ENCODE measurements around the gene HNRNPLL. TPM values are rescaled to one million over a fixed set of nuclear protein-coding genes. Genes with fewer than 3 reads are reported as not detected.

HNRNPLL gene
- total RNA-seq, 4 donors from 2014 or later: 35.6 to 100 (median 55.4) TPM

GRCh38 chr2:38528534-38528933 lies 74.2 kb downstream of the HNRNPLL start:
- intact Hi-C loops (cut with DNase I; ENCODE audit: low total_unique reads): no loop called here
- no peaks in the 10 kb centered on the region for H3K9me3 ChIP-seq
- no peak for DNase-seq
- peak overlapping the region in 1 of 2 donors; percentile 84 for H3K27ac ChIP-seq
- H3K4me3 ChIP-seq: peak overlapping the region in 1 of 2 donors; percentile 39
- TF ChIP-seq CTCF (IDR thresholded peaks at IDR 0.05) (no peak), POLR2A (IDR thresholded peaks at IDR 0.05) (no peak)
- no peaks in the 10 kb centered on the region for H3K27me3 ChIP-seq
- no peaks in the 10 kb centered on the region for H3K36me3 ChIP-seq
- peaks cover 4 to 6% of the 10 kb centered on the region in 2 donors for H3K4me1 ChIP-seq

- Histone ChIP-seq H3K27ac (peak overlapping the region; percentile 84 to 88), H3K4me1 (peaks cover 2 to 6% of the 10 kb centered on the region in 2 donors), H3K36me3 (no peaks in the 10 kb centered on the region), H3K9me3 (no peaks in the 10 kb centered on the region), H3K4me3 (peak overlapping the region; percentile 15 to 39), H3K27me3 (no peaks in the 10 kb centered on the region)
- DNase-seq: peak in 1 of 2 donors; percentile 64
- intact Hi-C loops (cut with DNase I; ENCODE audit: low total_unique reads): no loop called here
- TF ChIP-seq CTCF (IDR thresholded peaks at IDR 0.05) (peak in 1 of 4 experiments; percentile 3), POLR2A (IDR thresholded peaks at IDR 0.05) (peak in 1 of 2 donors; percentile 19)
Measured at GRCh38 chr2:38528008-38528442, 74.7 kb downstream of the HNRNPLL start.

GRCh38 chr2:38527338-38528007 lies 75.3 kb downstream of the HNRNPLL start:
- intact Hi-C loops (cut with DNase I; ENCODE audit: low total_unique reads): no loop called here
- peaks cover 0 to 6% of the 10 kb centered on the region in 2 donors for H3K4me1 ChIP-seq
- H3K4me3 ChIP-seq: peak overlapping the region; percentile 15 to 39
- TF ChIP-seq CTCF (IDR thresholded peaks at IDR 0.05) (no peak), POLR2A (IDR thresholded peaks at IDR 0.05) (no peak)
- H3K36me3 ChIP-seq: no peaks in the 10 kb centered on the region
- no peaks in the 10 kb centered on the region for H3K27me3 ChIP-seq
- no peaks in the 10 kb centered on the region for H3K9me3 ChIP-seq
- DNase-seq: no peak
- peak overlapping the region; percentile 84 to 88 for H3K27ac ChIP-seq

- Histone ChIP-seq H3K27me3 (no peaks in the 10 kb centered on the region), H3K36me3 (no peaks in the 10 kb centered on the region), H3K9me3 (no peaks in the 10 kb centered on the region), H3K4me1 (peaks cover 0 to 6% of the 10 kb centered on the region in 2 donors), H3K4me3 (no peak overlapping the region), H3K27ac (peak overlapping the region in 1 of 2 donors; percentile 11)
- DNase-seq: no peak
- intact Hi-C loops (cut with DNase I; ENCODE audit: low total_unique reads): no loop called here
- TF ChIP-seq POLR2A (IDR thresholded peaks at IDR 0.05): no peak
- TF ChIP-seq CTCF (IDR thresholded peaks at IDR 0.05): no peak
Measured at GRCh38 chr2:38526195-38526594, 76.5 kb downstream of the HNRNPLL start.

- TF ChIP-seq CTCF (IDR thresholded peaks at IDR 0.05): no peak
- H3K9me3 ChIP-seq: no peaks in the 10 kb centered on the region
- intact Hi-C loops (cut with DNase I; ENCODE audit: low total_unique reads): no loop called here
- H3K27ac ChIP-seq: peak overlapping the region in 1 of 2 donors; percentile 5
- H3K36me3 ChIP-seq: no peaks in the 10 kb centered on the region
- peaks cover 0 to 6% of the 10 kb centered on the region in 2 donors for H3K4me1 ChIP-seq
- H3K27me3 ChIP-seq: no peaks in the 10 kb centered on the region
- no peak overlapping the region for H3K4me3 ChIP-seq
- no peak for DNase-seq
Measured at GRCh38 chr2:38524580-38524979, 78.1 kb downstream of the HNRNPLL start.

All from uterus (tissue), 4 donors.